ENCODE results near the gene PDGFRB.
A peak's percentile ranks its signal among the peaks of the same experiment; 100 is the strongest.

Gene PDGFRB

DNA sequence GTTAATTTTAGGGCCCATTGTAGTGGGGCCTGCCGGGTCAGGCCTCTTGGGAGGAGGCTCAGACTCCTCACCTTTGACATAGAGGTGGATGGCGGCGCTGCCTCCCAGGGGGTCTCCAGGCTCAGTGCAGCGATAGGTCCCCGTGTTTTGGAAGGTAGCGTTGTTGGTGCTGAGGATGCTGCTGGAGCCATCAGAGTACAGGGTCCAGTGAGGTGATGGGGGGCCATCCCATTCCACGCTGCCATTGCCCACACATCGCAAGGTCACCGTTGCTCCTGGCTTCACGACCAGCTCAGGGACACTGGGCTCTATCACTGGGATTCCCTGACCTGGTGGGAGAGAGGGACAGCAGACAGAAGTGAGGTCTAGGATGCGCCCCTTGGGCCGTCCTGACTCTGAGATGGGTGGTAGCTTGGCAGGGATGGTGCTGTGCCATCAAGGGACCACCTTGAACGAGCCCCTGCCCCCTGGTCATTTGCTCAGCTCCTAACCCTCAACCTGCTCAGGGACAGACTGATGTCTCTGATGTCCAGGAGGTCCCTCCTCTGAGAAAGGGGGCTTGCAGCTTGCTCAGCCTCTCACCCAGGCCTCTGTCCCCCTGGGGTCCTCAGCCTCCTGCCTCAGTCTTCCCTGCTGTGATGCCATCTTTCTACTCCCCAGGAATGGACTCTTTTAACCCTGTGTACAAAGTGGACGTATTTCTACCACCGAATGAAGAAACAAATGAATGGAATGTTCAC lies 74.8 kb downstream of the PDGFRB start:
- DNase-seq = no peak

GRCh38 chr5:150079909-150080461 lies 75.7 kb downstream of the PDGFRB start:
- DNase-seq = no peak

DNA sequence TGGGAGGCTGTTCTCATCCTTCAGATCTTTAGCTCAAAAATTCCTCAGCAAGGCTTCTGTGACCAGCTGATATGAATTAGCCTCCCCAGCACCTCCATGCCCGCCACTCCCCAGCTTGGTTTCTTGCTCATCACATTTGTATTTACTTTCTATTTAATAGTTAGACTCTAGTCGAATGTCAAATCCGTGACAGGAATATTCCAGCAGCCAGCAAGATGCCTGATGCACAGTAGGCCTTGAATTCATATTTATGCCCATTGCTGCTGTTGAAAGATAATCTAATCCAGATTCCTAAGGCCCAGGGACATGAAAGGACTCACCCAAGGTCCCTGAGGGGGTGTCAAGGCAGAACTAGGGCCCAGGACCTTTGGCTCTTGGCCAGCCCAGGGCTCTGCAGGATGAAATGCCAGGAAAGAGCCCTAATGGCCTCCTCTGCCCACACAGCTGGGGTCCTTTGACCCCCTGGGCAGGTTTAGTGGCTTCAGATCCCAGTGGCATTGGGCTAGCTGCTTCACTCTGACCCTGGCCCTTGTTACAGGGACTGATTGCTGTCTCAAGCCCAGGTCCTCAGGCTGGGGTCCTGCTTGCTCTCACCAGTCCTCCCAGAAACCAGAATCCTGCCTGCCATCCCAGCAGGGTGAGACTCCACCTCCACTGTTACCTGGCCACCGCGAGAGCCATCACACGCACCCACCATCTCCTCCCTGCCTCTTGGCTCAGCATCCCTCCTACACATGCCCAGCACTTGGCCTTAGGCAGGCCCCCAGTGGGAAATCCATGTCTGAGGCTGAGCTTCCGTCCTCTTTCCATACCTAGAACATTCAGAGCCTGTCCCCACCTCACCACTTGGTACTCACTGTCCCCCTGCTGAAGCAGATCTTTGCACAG lies 76.6 kb downstream of the PDGFRB start:
- peak; percentile 15 for DNase-seq

GRCh38 chr5:150077996-150078801 lies 77.4 kb downstream of the PDGFRB start:
- peak; percentile 13 for DNase-seq

GRCh38 chr5:150077060-150077459 lies 78.6 kb downstream of the PDGFRB start:
- no peak for DNase-seq

DNA sequence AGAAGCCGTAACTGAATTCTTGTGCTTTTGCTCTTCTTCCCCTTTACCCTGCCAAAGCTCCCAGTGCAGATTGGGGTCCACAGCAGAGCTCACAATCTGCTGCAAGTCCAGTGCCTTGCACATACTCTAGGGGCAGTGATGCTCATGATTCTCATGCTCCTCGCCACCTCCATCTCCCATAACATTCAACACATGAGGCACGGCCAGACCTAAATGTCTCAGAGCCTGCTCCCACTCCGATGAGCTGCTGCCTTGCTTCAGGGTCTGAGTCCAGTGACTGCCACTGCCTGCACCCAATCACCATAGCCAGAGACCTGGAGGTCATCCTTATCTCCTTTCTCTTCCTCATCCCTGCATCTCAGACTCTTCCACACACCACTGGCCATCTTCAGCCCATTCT lies 79.8 kb downstream of the PDGFRB start:
- DNase-seq = no peak

GRCh38 chr5:150075233-150075632 lies 80.4 kb downstream of the PDGFRB start:
- peak; percentile 11 for DNase-seq

- no peak for DNase-seq
Observed at GRCh38 chr5:150073677-150074076, 82.0 kb downstream of the PDGFRB start.

DNA sequence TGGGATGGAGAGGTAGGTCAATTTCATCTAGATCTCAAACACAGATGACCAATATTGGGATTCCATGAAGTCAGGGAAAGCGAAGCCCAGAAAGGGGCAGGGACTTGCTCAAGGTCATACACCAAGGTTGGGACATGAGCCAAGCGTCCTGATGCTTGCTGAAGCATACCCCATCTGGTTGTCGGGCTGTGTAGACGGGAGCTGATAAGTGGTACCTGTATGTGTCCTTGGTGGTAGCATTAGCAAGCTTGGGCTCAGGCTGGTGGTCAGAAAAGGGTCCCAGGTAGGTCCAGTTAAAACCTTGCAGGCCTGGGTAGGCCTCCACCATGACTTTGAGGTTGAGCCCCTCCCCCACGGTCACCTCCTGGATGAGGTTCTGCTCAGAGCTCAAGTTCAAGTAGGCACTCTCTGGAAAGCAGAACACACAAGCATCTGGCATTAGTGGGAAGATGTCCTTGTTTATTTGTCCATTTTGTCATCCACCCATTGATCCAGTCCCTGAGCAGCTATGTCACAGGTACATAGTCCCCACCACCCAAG lies 82.5 kb downstream of the PDGFRB start:
- DNase-seq = peak; percentile 8

DNA sequence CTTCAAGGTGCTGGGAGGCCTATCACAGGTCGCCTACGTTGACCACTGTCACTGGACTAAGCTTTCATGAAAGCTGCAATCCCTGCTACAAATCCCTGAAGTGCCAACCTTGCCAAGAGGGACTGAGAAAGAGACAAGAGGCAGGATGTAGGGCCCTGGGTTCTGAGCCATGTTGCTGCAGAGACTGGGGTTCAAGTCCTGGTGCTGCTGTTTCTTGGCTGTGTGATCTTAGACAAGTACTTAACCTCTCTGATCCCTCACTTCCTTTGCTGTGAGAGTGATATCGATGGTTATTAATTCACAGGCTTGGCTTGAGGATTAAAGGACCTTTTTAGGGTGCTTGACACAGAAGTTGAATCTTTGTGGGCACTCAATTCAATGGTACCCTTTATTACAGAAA lies 84.8 kb downstream of the PDGFRB start:
- peak; percentile 8 for DNase-seq

- DNase-seq = no peak
Observed at GRCh38 chr5:150069672-150070627, 85.7 kb downstream of the PDGFRB start.

GRCh38 chr5:150068961-150069645 lies 86.5 kb downstream of the PDGFRB start:
- DNase-seq = no peak

GRCh38 chr5:150068472-150068871 lies 87.2 kb downstream of the PDGFRB start:
- no peak for DNase-seq

DNA sequence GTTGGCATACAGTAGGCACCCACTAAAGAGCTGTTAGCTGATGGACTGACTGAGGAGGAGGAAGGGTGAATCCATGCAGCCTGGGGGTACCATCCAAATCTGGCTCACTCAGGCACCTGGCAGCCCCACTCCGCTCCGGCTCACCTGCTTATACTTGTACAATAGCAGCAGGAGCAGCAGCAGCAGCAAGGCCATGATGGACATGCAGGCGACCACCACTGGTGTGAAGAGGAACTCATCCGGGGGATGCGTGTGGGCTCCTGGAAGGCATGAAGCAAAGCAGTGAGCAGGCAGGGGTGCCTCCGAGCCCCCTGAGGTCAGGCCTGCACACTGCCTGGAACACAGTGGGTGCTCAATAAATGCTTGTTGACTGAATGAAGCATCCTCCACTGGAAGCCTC lies 87.6 kb downstream of the PDGFRB start:
- no peak for DNase-seq

GRCh38 chr5:150067405-150067960 lies 88.2 kb downstream of the PDGFRB start:
- no peak for DNase-seq

- DNase-seq = no peak
Observed at GRCh38 chr5:150066901-150067396, 88.7 kb downstream of the PDGFRB start.

- DNase-seq = no peak
Observed at GRCh38 chr5:150066436-150066835, 89.2 kb downstream of the PDGFRB start.

- DNase-seq = no peak
Observed at GRCh38 chr5:150065886-150066285, 89.8 kb downstream of the PDGFRB start.

GRCh38 chr5:150065346-150065745 lies 90.3 kb downstream of the PDGFRB start:
- no peak for DNase-seq

DNA sequence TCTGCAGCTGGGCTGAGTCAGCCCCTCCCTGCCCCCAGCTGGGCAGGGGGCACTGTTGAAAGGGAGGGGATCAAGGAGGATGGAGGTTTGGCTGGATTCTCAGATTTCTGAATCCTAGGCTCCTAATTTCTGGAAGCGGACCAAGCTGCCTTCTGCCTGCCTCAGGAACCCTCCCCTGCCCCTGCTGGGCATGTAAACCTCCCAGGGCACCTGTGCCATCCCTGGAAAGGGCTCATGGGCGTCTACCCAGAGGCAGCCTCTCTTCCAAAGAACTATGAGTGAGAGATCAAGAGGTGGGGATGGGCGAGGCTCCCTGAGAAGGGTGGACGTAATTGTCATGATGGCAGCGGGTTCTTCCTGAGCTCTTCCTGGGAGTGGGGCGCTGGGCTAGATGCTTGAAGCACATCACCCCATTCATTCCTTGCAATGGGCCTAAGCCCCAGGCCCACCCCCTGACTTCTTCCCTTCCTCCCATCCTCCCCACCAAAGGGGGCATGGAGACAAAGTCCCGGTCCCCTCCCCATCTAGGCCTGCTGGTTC lies 90.9 kb downstream of the PDGFRB start:
- DNase-seq = no peak
